ENCODE results near the gene SERPINB12.

Gene SERPINB12

DNA sequence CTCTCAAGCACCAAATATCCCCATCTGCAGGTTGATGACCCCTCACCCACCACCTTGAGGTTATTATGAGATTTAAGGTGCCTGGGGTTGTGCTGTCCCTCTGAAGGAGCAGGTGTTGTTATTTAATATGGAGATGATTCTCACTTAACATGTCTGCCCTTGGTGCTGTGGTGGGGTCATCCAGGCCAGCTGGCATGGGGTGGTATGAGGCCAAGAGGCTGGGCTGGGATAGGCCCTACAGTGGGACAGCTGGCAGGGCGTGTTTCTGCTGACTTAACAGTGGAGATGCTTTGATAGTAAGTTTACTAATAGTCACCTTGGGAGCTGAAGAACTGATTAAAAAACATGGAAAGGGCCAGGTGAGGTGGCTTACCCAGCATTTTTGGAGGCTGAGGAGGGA is 22.4 kb downstream of the SERPINB12 start:
- no peak for DNase-seq (ENCODE audit: low read depth)
- TF ChIP-seq, protein P1, sequence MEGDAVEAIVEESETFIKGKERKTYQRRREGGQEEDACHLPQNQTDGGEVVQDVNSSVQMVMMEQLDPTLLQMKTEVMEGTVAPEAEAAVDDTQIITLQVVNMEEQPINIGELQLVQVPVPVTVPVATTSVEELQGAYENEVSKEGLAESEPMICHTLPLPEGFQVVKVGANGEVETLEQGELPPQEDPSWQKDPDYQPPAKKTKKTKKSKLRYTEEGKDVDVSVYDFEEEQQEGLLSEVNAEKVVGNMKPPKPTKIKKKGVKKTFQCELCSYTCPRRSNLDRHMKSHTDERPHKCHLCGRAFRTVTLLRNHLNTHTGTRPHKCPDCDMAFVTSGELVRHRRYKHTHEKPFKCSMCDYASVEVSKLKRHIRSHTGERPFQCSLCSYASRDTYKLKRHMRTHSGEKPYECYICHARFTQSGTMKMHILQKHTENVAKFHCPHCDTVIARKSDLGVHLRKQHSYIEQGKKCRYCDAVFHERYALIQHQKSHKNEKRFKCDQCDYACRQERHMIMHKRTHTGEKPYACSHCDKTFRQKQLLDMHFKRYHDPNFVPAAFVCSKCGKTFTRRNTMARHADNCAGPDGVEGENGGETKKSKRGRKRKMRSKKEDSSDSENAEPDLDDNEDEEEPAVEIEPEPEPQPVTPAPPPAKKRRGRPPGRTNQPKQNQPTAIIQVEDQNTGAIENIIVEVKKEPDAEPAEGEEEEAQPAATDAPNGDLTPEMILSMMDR (conservative IDR thresholded peaks at IDR 0.05; ENCODE audit: low read length), result no peak

DNA sequence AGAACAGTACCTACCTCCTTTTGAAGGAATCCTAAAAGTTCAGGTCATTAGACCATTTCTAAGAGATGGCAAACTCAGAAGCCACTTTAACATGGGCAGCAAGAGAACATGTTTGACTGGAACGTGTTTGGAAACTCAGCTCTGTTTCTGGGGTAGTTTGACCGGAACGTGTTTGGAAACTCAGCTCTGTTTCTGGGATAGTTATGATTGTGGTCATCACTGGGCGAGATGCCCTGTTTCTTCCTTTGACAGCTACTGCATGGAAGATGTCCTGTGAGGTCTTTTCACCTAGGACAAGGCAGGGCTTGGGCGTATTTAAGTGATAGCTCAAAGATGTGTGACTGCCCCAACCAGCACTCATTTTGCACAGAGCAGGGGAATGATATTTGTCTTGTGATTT is 25.1 kb downstream of the SERPINB12 start:
- no peak overlapping the region for H3K4me3 ChIP-seq (ENCODE audit: low read length)
- DNase-seq (ENCODE audit: low read depth), result peak; percentile 51
- TF ChIP-seq, protein P1 (conservative IDR thresholded peaks at IDR 0.05; ENCODE audit: low read length), result no peak

More for the DNA sequence above, 22.4 kb downstream of the SERPINB12 start:
- no peak overlapping the region for H3K4me3 ChIP-seq (ENCODE audit: low read length)

DNA sequence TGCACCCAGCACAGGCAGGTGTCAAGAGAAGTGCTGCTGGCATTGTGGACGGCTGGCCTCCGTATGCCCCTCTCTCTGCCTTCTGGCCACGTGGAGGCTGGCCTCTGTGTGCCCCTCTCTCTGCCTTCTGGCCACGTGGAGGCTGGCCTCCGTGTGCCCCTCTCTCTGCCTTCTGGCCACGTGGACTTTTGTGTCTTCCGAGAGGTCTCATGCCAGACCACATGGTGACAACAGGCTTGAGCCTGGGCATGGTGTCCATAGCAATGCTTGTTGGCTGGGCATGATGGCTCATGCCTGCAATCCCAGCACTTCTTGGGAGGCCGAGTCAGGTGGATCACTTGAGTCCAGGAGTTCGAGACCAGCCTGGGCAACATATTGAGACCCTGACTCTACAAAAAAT is 25.7 kb downstream of the SERPINB12 start:
- TF ChIP-seq, protein P1 (conservative IDR thresholded peaks at IDR 0.05; ENCODE audit: low read length), result no peak
- no peak overlapping the region for H3K4me3 ChIP-seq (ENCODE audit: low read length)
- no peak for DNase-seq (ENCODE audit: low read depth)

DNA sequence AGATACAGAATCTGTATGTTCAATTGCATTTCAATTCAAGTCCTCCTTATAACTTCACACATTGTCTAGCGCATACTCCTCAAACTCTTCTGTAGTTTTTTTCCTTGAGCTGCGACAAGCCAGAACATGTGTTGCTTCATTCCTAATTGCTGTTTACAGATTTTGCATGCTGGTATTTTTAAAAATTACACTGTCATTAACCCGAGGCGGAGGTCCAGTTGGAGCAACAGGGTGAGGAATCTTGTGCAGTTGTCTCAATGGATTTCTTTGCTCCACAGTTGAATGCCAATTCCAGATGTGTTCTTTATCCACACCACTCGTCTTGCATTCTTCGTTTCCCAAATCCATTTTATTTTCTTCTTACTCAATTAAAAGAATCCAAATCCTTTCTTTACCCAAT is 28.6 kb downstream of the SERPINB12 start:
- TF ChIP-seq, protein P1 (conservative IDR thresholded peaks at IDR 0.05; ENCODE audit: low read length), result no peak

DNA sequence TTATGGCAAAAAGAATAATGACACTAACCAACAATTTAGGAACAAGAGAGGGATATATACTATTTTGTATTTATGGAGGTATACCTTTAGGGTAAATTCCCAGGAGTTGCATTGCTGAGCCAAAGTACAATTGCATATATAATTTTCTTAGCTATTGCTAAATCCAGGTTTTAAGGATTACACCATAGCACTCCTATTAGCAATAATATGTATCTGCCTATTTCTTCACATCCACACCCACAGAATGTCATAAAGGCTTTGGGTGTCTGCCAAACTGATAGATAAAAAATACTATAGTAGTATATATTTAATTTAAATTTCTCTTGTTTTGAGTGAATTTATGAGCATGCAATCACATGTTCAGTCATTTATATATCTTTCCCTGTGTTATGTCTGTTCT is 33.5 kb downstream of the SERPINB12 start:
- TF ChIP-seq, protein P1 (conservative IDR thresholded peaks at IDR 0.05; ENCODE audit: low read length), result no peak
- DNase-seq (ENCODE audit: low read depth), result no peak
- no peak overlapping the region for H3K4me3 ChIP-seq (ENCODE audit: low read length)

More for the DNA sequence above, 28.6 kb downstream of the SERPINB12 start:
- H3K4me3 ChIP-seq (ENCODE audit: low read length), result no peak overlapping the region
- peak; percentile 70 for DNase-seq (ENCODE audit: low read depth)

DNA sequence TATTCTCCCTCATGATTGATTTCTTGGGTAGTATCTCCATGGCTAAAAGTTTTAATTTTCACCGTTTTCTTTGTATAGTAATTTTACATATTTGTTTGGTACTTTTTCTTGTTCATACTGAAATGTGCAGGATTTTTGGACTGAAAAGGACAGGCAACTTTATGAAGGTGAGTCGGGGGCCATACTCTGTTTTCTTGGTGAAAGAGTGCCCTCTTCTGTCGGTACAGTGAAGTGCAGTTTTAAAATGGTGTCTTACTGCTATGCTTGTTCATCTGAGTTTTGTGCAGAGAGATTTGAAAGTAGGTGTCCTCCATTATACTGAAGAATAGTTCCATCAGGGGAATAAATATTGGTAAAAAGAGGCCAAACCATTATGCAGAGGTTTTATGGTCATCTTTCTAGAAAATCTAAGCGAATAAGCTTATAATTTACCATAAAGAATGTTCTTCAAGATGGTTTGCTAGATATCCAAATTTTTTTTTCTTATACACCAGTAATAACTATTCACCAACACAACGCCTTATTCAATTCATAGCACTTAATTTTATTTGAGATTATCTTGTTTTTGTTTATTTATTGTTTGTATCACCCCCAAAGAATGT is 36.3 kb downstream of the SERPINB12 start:
- TF ChIP-seq, protein P1 (conservative IDR thresholded peaks at IDR 0.05; ENCODE audit: low read length), result peak; percentile 96
- no peak overlapping the region for H3K4me3 ChIP-seq (ENCODE audit: low read length)
- peak; percentile 51 for DNase-seq (ENCODE audit: low read depth)

DNA sequence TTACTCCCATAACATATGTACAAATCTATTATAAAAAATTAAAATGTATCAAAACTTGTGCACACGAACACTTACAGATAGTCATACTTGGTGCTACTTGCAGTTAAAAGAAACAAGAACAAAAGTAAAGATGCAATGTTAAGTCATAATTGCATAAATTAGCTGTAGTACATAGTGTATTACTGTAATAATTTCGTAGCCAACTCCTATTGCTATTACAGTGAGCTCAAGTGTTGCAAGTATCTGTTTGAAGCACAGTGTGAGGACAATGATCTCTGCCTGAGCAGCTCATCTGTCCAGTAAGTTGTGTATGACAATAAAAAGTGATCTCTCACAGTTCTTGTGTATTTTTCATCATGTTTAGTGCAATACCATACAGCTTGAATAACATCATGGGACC is 37.4 kb downstream of the SERPINB12 start:
- TF ChIP-seq, protein P1 (conservative IDR thresholded peaks at IDR 0.05; ENCODE audit: low read length), result no peak
- H3K4me3 ChIP-seq (ENCODE audit: low read length), result no peak overlapping the region
- no peak for DNase-seq (ENCODE audit: low read depth)
